A549 (cell line): Measurements from ENCODE around the gene FAM151B. TPM values are rescaled to one million over a fixed set of nuclear protein-coding genes. Genes with fewer than 3 reads are reported as not detected.

Experiments used
- ATAC-seq, 2 experiments: fragments of 200-7000 bp in 1 of 2; fragments of >200 bp in 1 of 2; cut with Nextera tagmentation in 1 of 2; cut with Tn5 transposase in 1 of 2; 3 replicates each; pipeline versions ENCODE4 v1.8.0 to v1.9.1; 2018 to 2020; ENCODE audit warnings: mild to moderate bottlenecking in 1 of 2, moderate library complexity in 1 of 2
- CTCF ChIA-PET: fragments of 300-600 bp; sonication (Branson Sonifier 250); formaldehyde crosslinking; extraction: SDS; loops from one replicate; lab custom pipeline; 2021; ENCODE audit warnings: antibody characterized with exemption, inconsistent platforms; lab: Yijun Ruan, JAX
- POLR2A ChIA-PET: fragments of 350-600 bp; formaldehyde crosslinking; extraction: SDS; loops from one replicate; lab custom pipeline; 2021; ENCODE audit warnings: antibody characterized with exemption, inconsistent platforms; lab: Yijun Ruan, JAX
- DNase-seq, 2 experiments: peaks; one replicate each; pipeline versions ENCODE4 v3.0.0 to v3.0.0-alpha.2; 2011 to 2016; ENCODE audit warnings: low read depth in 1 of 2, low spot score in 1 of 2
- FAIRE-seq: peaks from 2 replicates; lab custom pipeline; 2011; peaks lifted over from hg19 to GRCh38; lab: Jason Lieb, UNC
- H3K27ac ChIP-seq, 2 experiments: fragments of >200 bp; sonication (Bioruptor Twin); formaldehyde crosslinking; 3 replicates each; pipeline ENCODE4 v1.5.1; 2016 to 2017
- H3K4me1 ChIP-seq: fragments of >200 bp; sonication (Bioruptor Twin); formaldehyde crosslinking; 3 replicates; pipeline ENCODE4 v1.6.1; 2016
- H3K4me2 ChIP-seq: fragments of >200 bp; sonication (Bioruptor Twin); formaldehyde crosslinking; 3 replicates; pipeline ENCODE4 v1.6.1; 2016
- H3K4me3 ChIP-seq: fragments of >200 bp; sonication (Bioruptor Twin); formaldehyde crosslinking; 3 replicates; pipeline ENCODE4 v1.5.1; 2016
- H3K9me3 ChIP-seq: fragments of >200 bp; sonication (Bioruptor Twin); formaldehyde crosslinking; 3 replicates; pipeline ENCODE4 v1.6.1; 2016
- CHD2 ChIP-seq: fragments of 150-350 bp; IDR thresholded peaks from 2 replicates; pipeline ENCODE4 v1.6.1; 2014; ENCODE audit warnings: low read length; ENCODE audit not compliant: partially characterized antibody
- CTCF ChIP-seq: fragments of >200 bp; sonication (Bioruptor Twin); formaldehyde crosslinking; IDR thresholded peaks from 3 replicates; pipeline ENCODE4 v1.5.1; 2016
- EHMT2 ChIP-seq: fragments of 200-600 bp; sonication (generic); IDR thresholded peaks from 2 replicates; pipeline ENCODE4 v1.6.1; 2016; ENCODE audit warnings: antibody characterized with exemption, low read depth, mild to moderate bottlenecking, moderate library complexity
- EP300 ChIP-seq, 2 experiments: fragments of >200 bp; sonication (Bioruptor Twin); formaldehyde crosslinking; IDR thresholded peaks; 2 replicates in 1 of 2; 3 replicates in 1 of 2; pipeline ENCODE4 v1.6.1; 2016 to 2017
- FOXS1 ChIP-seq: fragments of 250-450 bp; sonication (Bioruptor Pico); IDR thresholded peaks from 2 replicates; pipeline ENCODE4 v1.5.0; 2020; ENCODE audit warnings: mild to moderate bottlenecking, moderate library complexity
- GATA3 ChIP-seq: IDR thresholded peaks from 2 replicates; pipeline ENCODE4 v1.6.1; 2012; ENCODE audit warnings: borderline replicate concordance
- HDAC2 ChIP-seq: fragments of 200-600 bp; sonication (generic); IDR thresholded peaks from 2 replicates; pipeline ENCODE4 v1.6.1; 2016
- KDM5A ChIP-seq: fragments of 200-600 bp; sonication (generic); IDR thresholded peaks from 2 replicates; pipeline ENCODE4 v1.6.1; 2016; ENCODE audit warnings: antibody characterized with exemption, mild to moderate bottlenecking
- MAFK ChIP-seq: fragments of 450-650 bp; IDR thresholded peaks from 2 replicates; pipeline ENCODE4 v1.6.1; 2014; ENCODE audit not compliant: partially characterized antibody
- NFE2L2 ChIP-seq: fragments of 150-350 bp; conservative IDR thresholded peaks from 2 replicates; pipeline ENCODE4 v1.6.1; 2014; ENCODE audit warnings: low read length
- NR3C1 ChIP-seq: fragments of >200 bp; sonication (Bioruptor Twin); formaldehyde crosslinking; IDR thresholded peaks from 3 replicates; pipeline ENCODE4 v1.6.1; 2017
- POLR2A ChIP-seq: IDR thresholded peaks from 2 replicates; pipeline ENCODE4 v1.6.1; 2012; ENCODE audit warnings: mild to moderate bottlenecking, low read length
- RARB ChIP-seq: fragments of 250-450 bp; sonication (Bioruptor Pico); IDR thresholded peaks from 2 replicates; pipeline ENCODE4 v1.8.0; 2021; ENCODE audit warnings: mild to moderate bottlenecking, moderate library complexity
- TP53 ChIP-seq: fragments of 250-450 bp; sonication (Bioruptor Pico); IDR thresholded peaks from 2 replicates; pipeline ENCODE4 v1.5.0; 2021; ENCODE audit warnings: mild to moderate bottlenecking, moderate library complexity
- ZFP36 ChIP-seq: fragments of 450-650 bp; IDR thresholded peaks from 2 replicates; pipeline ENCODE4 v1.6.1; 2014; ENCODE audit warnings: borderline replicate concordance; ENCODE audit not compliant: partially characterized antibody
- ZNF302 ChIP-seq: fragments of 250-450 bp; sonication (Bioruptor Pico); IDR thresholded peaks from 2 replicates; pipeline ENCODE4 v1.9.0; 2021; ENCODE audit warnings: inconsistent platforms, mild to moderate bottlenecking, moderate library complexity
- ZSCAN20 ChIP-seq: fragments of 250-450 bp; sonication (Bioruptor Pico); IDR thresholded peaks from 2 replicates; pipeline ENCODE4 v1.8.0; 2022; ENCODE audit warnings: mild to moderate bottlenecking, moderate library complexity
- WGBS: methylation state at CpG from one replicate; pipeline ENCODE4 v1.1.6; 2017; ENCODE audit errors: missing lambda C conversion rate; 5-methylcytosine and 5-hydroxymethylcytosine counted together
- polyA plus RNA-seq, 4 experiments: library from polyadenylated mRNA; depleted of rRNA in 3 of 4; stranded (reverse); fragments of >200 nt; fragmentation: RNase III in 1 of 4; extraction: RNeasy Plus Mini Kit Qiagen cat#74134 plus additional on column Dnase treatment in 1 of 4; gene quantifications; 2 replicates in 3 of 4; 3 replicates in 1 of 4; pipeline ENCODE4 v1.2.3, GENCODE V29; 2011 to 2017
- TF ChIP-seq, protein P1 (sequence below): fragments of >200 bp; sonication (Bioruptor Twin); formaldehyde crosslinking; IDR thresholded peaks from 3 replicates; pipeline ENCODE4 v1.6.1; 2016

The FAM151B gene
- polyA plus RNA-seq, 2 of the 4 experiments (the other 2 are of a cell fraction): 2.2 to 3.2 TPM

DNA sequence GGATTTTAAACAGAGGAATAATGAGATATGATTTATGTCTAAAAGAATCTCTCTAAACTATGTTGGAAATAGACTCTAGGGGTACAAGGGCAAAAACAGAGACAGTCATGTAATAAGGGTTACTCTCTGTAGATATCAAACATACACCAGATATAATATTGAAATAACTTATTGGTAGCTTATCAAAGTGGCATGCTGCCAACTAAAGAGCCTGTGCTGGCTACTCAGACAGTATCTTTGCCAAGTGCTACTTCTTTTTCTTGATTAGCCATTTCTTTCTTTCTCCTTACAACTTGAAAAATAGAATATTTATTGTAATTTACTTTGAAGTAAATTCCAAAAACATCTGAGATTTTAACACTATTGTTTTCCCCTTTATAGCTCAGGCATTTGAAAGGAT lies 45.2 kb upstream of the FAM151B start (continued):
- no peak for TF ChIP-seq CTCF
- no peak for TF ChIP-seq TP53 (CRISPR knock-in tag)
- TF ChIP-seq EP300 (IDR thresholded peaks at IDR 0.05): no peak

DNA sequence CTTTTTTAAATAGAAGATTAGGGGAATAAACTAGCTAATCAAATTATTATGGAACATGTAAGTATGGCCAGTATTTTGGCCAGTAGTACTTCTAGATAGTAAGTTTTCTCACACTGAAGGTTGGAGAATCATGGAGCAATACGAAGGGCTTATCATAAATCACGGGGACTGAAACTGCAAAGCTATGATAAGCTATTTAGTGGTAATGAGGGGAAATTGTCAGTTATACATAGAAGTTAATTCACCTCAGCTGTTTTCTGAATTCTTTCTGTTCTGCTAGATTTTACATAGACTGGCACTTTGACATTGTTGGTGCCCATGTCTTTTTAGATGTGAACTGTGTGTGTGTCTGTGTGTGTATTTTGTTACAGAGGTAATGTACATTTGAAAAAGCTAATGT lies 34.5 kb upstream of the FAM151B start:
- ATAC-seq (no peak), DNase-seq (no peak), FAIRE-seq (no peak)
- Histone ChIP-seq H3K4me2 (no peak overlapping the region), H3K4me1 (no peaks in the 10 kb centered on the region), H3K9me3 (no peaks in the 10 kb centered on the region), H3K27ac (no peak overlapping the region), H3K4me3 (no peak overlapping the region)
- TF ChIP-seq HDAC2 (no peak), TP53 (CRISPR knock-in tag) (no peak), ZFP36 (no peak), NR3C1 (no peak), KDM5A (no peak), ZSCAN20 (CRISPR knock-in tag) (no peak), EHMT2 (no peak), RARB (CRISPR knock-in tag) (no peak)
- ChIA-PET CTCF (interaction anchor here (1.1 kb wide), 1 partner anchor 370 kb away, joined by 4 read pairs; no protein-coding TSS in a partner anchor), POLR2A (no interaction called here)
- 92% methylated on average over 2 of the region's 2 CpGs for whole genome bisulfite sequencing

DNA sequence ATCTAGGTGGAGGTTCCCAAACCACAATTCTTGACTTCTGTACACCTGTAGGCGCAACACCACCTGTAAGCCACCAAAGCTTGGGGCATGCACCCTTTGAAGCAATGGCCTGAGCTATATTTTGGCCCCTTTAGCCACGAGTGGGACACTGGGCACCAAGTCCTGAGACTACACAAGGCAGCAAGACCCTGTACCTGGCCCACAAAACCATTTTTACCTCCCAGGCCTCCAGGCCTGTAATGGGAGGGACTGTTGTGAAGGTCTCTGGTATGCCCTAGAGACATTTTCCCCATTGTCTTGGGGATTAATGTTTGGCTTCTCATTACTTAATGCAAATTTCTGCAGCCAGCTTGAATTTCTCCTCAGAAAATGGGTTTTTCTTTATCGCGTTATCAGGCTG lies 24.6 kb upstream of the FAM151B start:
- no peak for FAIRE-seq
- Histone ChIP-seq H3K9me3 (peaks cover 15% of the 10 kb centered on the region), H3K4me2 (no peak overlapping the region), H3K4me3 (no peak overlapping the region)
- ChIA-PET CTCF (interaction anchor here (1.5 kb wide), 1 partner anchor 18 kb away, joined by 5 read pairs; no protein-coding TSS in a partner anchor), POLR2A (no interaction called here)
- 90% methylated on average over 4 of the region's 4 CpGs for WGBS
- TF ChIP-seq ZFP36: peak; percentile 77
- TF ChIP-seq POLR2A: no peak
- TF ChIP-seq, all 56 proteins: peak for 1
- DNase-seq: no peak
- ATAC-seq: no peak
- H3K4me1 ChIP-seq: peaks cover 14% of the 10 kb centered on the region
- no peak overlapping the region for H3K27ac ChIP-seq

- H3K27ac ChIP-seq: peak overlapping the region; percentile 38 to 45; a peak in 3 of 6 replicates
- 55% methylated on average over 4 of the region's 4 CpGs for WGBS
- POLR2A ChIA-PET: no interaction called here
- peak in 1 of 2 experiments; percentile 10 for DNase-seq
- TF ChIP-seq CHD2 (no peak), MAFK (no peak), RARB (CRISPR knock-in tag) (no peak), ZFP36 (no peak), KDM5A (no peak), GATA3 (no peak), NFE2L2 (no peak), ZNF302 (CRISPR knock-in tag) (no peak), FOXS1 (no peak)
- TF ChIP-seq, protein P1, sequence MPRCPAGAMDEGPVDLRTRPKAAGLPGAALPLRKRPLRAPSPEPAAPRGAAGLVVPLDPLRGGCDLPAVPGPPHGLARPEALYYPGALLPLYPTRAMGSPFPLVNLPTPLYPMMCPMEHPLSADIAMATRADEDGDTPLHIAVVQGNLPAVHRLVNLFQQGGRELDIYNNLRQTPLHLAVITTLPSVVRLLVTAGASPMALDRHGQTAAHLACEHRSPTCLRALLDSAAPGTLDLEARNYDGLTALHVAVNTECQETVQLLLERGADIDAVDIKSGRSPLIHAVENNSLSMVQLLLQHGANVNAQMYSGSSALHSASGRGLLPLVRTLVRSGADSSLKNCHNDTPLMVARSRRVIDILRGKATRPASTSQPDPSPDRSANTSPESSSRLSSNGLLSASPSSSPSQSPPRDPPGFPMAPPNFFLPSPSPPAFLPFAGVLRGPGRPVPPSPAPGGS: no peak
- no peak for FAIRE-seq
- H3K4me1 ChIP-seq: peaks cover 14% of the 10 kb centered on the region
- H3K9me3 ChIP-seq: peaks cover 18% of the 10 kb centered on the region
- no peak overlapping the region for H3K4me3 ChIP-seq
- CTCF ChIA-PET: interaction anchor here (1.4 to 2.2 kb wide), 3 partner anchors 14 to 205 kb away, joined by 3 to 5 read pairs (median 5); no protein-coding TSS in a partner anchor
- H3K4me2 ChIP-seq: no peak overlapping the region
- ATAC-seq: no peak
These were observed 21.0 kb upstream of the FAM151B start for GRCh38 chr5:80466669-80467485.
